ENCODE data around the gene ADCY7. TPM values are rescaled to one million over a fixed set of nuclear protein-coding genes. Genes with fewer than 3 reads are reported as not detected.

Gene ADCY7
- total RNA-seq, 1 experiment from 2014 or later, result 34.2 TPM

DNA sequence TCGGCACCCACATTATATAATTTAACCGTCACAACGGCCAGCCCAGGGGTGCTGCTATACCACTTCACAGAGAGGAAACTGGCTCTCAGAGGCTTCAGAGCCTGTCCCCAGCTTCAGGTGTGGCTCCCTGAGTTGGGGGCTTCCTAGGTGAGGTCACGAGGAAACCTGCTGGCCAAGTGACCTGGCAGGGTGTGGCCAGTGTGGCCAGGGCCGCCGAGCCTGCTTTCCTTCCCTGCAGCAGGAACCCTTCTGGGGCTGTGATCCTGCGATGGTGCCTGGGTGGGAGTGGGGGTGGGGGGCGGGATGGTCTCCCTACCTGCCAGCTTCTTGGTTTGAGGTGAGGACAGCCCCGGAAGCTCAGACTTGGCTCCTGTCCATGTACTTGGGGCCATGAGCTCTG is 39.9 kb downstream of the ADCY7 start:
- H3K27ac ChIP-seq (ENCODE audit: low read depth, low read length), result no peak overlapping the region
- H3K9ac ChIP-seq (ENCODE audit: low read length), result no peak overlapping the region
- RAD21 ChIA-PET (ENCODE audit: low non-redundant PET in 1 of 2, low total read pairs in 2 of 2, uncharacterized antibody in 2 of 2, unreplicated experiment in 2 of 2), result no interaction called here
- POLR2A ChIA-PET, result interaction anchor here (1.1 kb wide), 1 partner anchor 34 kb away, joined by 6 read pairs; no protein-coding TSS in a partner anchor
- H3K36me3 ChIP-seq (ENCODE audit: control insufficient read depth in 1 of 2, insufficient read depth in 2 of 2, low read length in 2 of 2), result no peaks in the 10 kb centered on the region
- H3K4me3 ChIP-seq (replicated peaks in 1 of 2; ENCODE audit: low read depth in 1 of 2, low read length in 2 of 2), result no peak overlapping the region
- DNase-seq (ENCODE audit: low read depth, low spot score) (no peak), ATAC-seq (no peak)
- no peaks in the 10 kb centered on the region for H4K20me1 ChIP-seq (ENCODE audit: insufficient read depth)
- TF ChIP-seq CTCF (IDR thresholded peaks at IDR 0.05 in 2 of 3, conservative IDR thresholded peaks at IDR 0.05 in 1 of 3; ENCODE audit: borderline replicate concordance in 1 of 3, insufficient read depth in 1 of 3, low read depth in 2 of 3, low read length in 2 of 3), result no peak
- TF ChIP-seq FOSL1 (IDR thresholded peaks at IDR 0.05; ENCODE audit: low read depth), result no peak
- no peak for TF ChIP-seq SRF (IDR thresholded peaks at IDR 0.05; ENCODE audit: low read depth)
- no peak for TF ChIP-seq SP1 (IDR thresholded peaks at IDR 0.05; ENCODE audit: low read depth)
- TF ChIP-seq EZH2phosphoT487 (IDR thresholded peaks at IDR 0.05; ENCODE audit: borderline replicate concordance), result no peak
- no peak for TF ChIP-seq POLR2AphosphoS5 (IDR thresholded peaks at IDR 0.05; ENCODE audit: low read depth, low read length)
- no peak for TF ChIP-seq CBX3 (IDR thresholded peaks at IDR 0.05; ENCODE audit: low read depth)
- no peak for TF ChIP-seq EZH2 (IDR thresholded peaks at IDR 0.05)
- TF ChIP-seq, protein P1, sequence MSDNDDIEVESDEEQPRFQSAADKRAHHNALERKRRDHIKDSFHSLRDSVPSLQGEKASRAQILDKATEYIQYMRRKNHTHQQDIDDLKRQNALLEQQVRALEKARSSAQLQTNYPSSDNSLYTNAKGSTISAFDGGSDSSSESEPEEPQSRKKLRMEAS (IDR thresholded peaks at IDR 0.05), result no peak
- TF ChIP-seq ELF1 (IDR thresholded peaks at IDR 0.05; ENCODE audit: borderline replicate concordance, low read depth), result no peak
- TF ChIP-seq, protein P2, sequence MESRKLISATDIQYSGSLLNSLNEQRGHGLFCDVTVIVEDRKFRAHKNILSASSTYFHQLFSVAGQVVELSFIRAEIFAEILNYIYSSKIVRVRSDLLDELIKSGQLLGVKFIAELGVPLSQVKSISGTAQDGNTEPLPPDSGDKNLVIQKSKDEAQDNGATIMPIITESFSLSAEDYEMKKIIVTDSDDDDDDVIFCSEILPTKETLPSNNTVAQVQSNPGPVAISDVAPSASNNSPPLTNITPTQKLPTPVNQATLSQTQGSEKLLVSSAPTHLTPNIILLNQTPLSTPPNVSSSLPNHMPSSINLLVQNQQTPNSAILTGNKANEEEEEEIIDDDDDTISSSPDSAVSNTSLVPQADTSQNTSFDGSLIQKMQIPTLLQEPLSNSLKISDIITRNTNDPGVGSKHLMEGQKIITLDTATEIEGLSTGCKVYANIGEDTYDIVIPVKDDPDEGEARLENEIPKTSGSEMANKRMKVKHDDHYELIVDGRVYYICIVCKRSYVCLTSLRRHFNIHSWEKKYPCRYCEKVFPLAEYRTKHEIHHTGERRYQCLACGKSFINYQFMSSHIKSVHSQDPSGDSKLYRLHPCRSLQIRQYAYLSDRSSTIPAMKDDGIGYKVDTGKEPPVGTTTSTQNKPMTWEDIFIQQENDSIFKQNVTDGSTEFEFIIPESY (IDR thresholded peaks at IDR 0.05; ENCODE audit: extremely low read depth, insufficient replicate concordance, low read length), result no peak
- TF ChIP-seq ATF3 (IDR thresholded peaks at IDR 0.05), result no peak
- TF ChIP-seq ZFX (IDR thresholded peaks at IDR 0.05), result no peak
- no peak for TF ChIP-seq TCF7L2 (IDR thresholded peaks at IDR 0.05; ENCODE audit: borderline replicate concordance, extremely low read depth, insufficient read depth, insufficient read length)
- TF ChIP-seq EGR1 (IDR thresholded peaks at IDR 0.05; ENCODE audit: low read depth), result no peak
- no peak for TF ChIP-seq POLR2A (IDR thresholded peaks at IDR 0.05; ENCODE audit: borderline replicate concordance, extremely low read depth, insufficient read depth, insufficient read length)
- no peak for TF ChIP-seq ZNF274 (IDR thresholded peaks at IDR 0.05; ENCODE audit: low read depth, low read length)
- TF ChIP-seq REST (IDR thresholded peaks at IDR 0.05; ENCODE audit: low read depth), result no peak
- no peak for TF ChIP-seq CEBPB (IDR thresholded peaks at IDR 0.05; ENCODE audit: low read depth)
- H3K9me2 ChIP-seq (ENCODE audit: insufficient read depth), result no peaks in the 10 kb centered on the region
- H3K79me2 ChIP-seq (ENCODE audit: insufficient read depth, low read length), result no peaks in the 10 kb centered on the region
- H3K4me2 ChIP-seq (ENCODE audit: low read length), result no peak overlapping the region
- H3K27me3 ChIP-seq (ENCODE audit: insufficient read depth, low read length), result no peaks in the 10 kb centered on the region
- no peaks in the 10 kb centered on the region for H3K9me3 ChIP-seq (ENCODE audit: control insufficient read depth in 1 of 2, insufficient read depth in 1 of 2, low read depth in 1 of 2, low read length in 2 of 2)
- no peak overlapping the region for H2AFZ ChIP-seq (ENCODE audit: low read depth, low read length, poor library complexity, severe bottlenecking)
- intact Hi-C loops (cut with micrococcal nuclease), result no loop called here
- CTCF ChIA-PET, result no interaction called here
- peaks cover 0 to 13% of the 10 kb centered on the region in 2 experiments; a peak in 2 of 4 replicates for H3K4me1 ChIP-seq (ENCODE audit: control insufficient read depth in 1 of 2, insufficient read depth in 2 of 2, low read length in 2 of 2)
- no TSS peak for BruUV-seq (replicated peaks)
